ENCODE measurements around the gene CYP4V2.

CYP4V2 gene

DNA sequence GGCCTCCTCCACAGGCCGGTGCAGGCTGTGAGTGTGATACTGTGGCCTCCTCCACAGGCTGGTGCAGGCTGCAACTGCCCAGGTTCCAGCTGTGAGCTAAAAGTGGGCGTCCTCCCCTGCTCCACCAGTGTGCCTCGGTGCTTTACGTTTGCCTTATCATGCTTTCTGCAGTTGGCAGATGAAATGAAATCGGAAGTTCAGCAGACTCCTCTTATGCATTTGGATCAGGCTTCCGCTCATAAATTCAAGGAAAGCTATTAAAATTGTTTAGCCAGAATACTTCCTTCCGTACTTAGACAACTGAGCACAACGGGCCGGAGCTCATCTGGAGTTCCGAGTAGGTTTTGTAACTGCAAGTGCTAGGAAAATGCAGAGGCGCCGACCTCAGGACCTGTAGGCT lies 12.0 kb downstream of the CYP4V2 start:
- Histone ChIP-seq H3K27ac (ENCODE audit: poor library complexity, severe bottlenecking) (no peak overlapping the region), H3K27me3 (ENCODE audit: insufficient read depth, poor library complexity, severe bottlenecking) (no peaks in the 10 kb centered on the region), H3K9me3 (ENCODE audit: severe bottlenecking) (no peaks in the 10 kb centered on the region), H3K4me3 (ENCODE audit: severe bottlenecking) (no peak overlapping the region), H3K36me3 (ENCODE audit: low read depth) (no peaks in the 10 kb centered on the region), H3K4me1 (ENCODE audit: insufficient read depth, poor library complexity, severe bottlenecking) (no peaks in the 10 kb centered on the region)
- ATAC-seq (ENCODE audit: low read depth): no peak
- DNase-seq (ENCODE audit: low spot score): no peak
- TF ChIP-seq, protein P1, sequence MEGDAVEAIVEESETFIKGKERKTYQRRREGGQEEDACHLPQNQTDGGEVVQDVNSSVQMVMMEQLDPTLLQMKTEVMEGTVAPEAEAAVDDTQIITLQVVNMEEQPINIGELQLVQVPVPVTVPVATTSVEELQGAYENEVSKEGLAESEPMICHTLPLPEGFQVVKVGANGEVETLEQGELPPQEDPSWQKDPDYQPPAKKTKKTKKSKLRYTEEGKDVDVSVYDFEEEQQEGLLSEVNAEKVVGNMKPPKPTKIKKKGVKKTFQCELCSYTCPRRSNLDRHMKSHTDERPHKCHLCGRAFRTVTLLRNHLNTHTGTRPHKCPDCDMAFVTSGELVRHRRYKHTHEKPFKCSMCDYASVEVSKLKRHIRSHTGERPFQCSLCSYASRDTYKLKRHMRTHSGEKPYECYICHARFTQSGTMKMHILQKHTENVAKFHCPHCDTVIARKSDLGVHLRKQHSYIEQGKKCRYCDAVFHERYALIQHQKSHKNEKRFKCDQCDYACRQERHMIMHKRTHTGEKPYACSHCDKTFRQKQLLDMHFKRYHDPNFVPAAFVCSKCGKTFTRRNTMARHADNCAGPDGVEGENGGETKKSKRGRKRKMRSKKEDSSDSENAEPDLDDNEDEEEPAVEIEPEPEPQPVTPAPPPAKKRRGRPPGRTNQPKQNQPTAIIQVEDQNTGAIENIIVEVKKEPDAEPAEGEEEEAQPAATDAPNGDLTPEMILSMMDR (IDR thresholded peaks at IDR 0.05; ENCODE audit: poor library complexity, severe bottlenecking): no peak

DNA sequence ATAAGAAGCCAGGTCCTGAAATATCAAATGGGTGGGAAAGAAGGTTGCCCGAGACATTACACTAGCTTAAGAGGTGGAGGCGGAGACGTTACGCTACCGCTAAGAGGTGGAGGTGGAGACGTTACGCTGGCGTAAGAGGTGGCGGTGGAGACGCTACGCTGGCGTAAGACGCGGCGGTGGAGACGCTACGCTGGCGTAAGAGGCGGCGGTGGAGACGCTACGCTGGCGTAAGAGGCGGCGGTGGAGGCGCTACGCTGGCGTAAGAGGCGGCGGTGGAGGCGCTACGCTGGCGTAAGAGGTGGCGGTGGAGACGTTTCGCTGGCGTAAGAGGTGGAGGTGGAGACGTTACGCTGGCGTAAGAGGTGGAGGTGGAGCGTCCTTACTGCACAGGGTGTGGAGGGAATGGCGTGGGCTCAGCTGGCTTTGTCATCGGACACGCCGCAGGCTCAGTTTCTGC lies 12.8 kb downstream of the CYP4V2 start:
- Histone ChIP-seq H3K27ac (ENCODE audit: poor library complexity, severe bottlenecking) (no peak overlapping the region), H3K9me3 (ENCODE audit: severe bottlenecking) (no peaks in the 10 kb centered on the region), H3K27me3 (ENCODE audit: insufficient read depth, poor library complexity, severe bottlenecking) (no peaks in the 10 kb centered on the region), H3K4me3 (ENCODE audit: severe bottlenecking) (no peak overlapping the region), H3K4me1 (ENCODE audit: insufficient read depth, poor library complexity, severe bottlenecking) (no peaks in the 10 kb centered on the region), H3K36me3 (ENCODE audit: low read depth) (no peaks in the 10 kb centered on the region)
- DNase-seq (ENCODE audit: low spot score) (no peak), ATAC-seq (ENCODE audit: low read depth) (no peak)
- TF ChIP-seq, protein P1 (IDR thresholded peaks at IDR 0.05; ENCODE audit: poor library complexity, severe bottlenecking): no peak

DNA sequence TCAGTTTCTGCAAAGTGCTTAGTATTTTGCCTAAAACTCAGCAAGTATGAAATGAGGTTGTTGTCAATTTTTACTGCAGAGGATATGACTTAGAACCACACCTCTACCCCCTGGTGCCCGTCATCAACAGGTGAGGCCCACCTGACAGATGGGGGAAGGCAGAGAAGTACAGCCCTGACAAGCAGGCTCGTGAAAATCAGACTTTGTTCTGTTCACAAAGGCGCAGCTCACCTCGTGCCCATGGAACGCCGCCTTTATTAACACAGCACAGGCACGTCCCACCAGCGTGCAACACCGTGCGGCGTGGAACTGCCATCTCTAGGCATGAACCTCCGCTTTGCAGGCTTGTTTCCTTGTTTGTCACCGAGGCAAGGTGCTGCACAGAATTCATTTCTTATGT lies 13.3 kb downstream of the CYP4V2 start:
- Histone ChIP-seq H3K4me1 (ENCODE audit: insufficient read depth, poor library complexity, severe bottlenecking) (no peaks in the 10 kb centered on the region), H3K27me3 (ENCODE audit: insufficient read depth, poor library complexity, severe bottlenecking) (no peaks in the 10 kb centered on the region), H3K9me3 (ENCODE audit: severe bottlenecking) (no peaks in the 10 kb centered on the region), H3K4me3 (ENCODE audit: severe bottlenecking) (no peak overlapping the region), H3K36me3 (ENCODE audit: low read depth) (no peaks in the 10 kb centered on the region), H3K27ac (ENCODE audit: poor library complexity, severe bottlenecking) (no peak overlapping the region)
- TF ChIP-seq, protein P1 (IDR thresholded peaks at IDR 0.05; ENCODE audit: poor library complexity, severe bottlenecking): no peak
- DNase-seq (ENCODE audit: low spot score) (no peak), ATAC-seq (ENCODE audit: low read depth) (no peak)

DNA sequence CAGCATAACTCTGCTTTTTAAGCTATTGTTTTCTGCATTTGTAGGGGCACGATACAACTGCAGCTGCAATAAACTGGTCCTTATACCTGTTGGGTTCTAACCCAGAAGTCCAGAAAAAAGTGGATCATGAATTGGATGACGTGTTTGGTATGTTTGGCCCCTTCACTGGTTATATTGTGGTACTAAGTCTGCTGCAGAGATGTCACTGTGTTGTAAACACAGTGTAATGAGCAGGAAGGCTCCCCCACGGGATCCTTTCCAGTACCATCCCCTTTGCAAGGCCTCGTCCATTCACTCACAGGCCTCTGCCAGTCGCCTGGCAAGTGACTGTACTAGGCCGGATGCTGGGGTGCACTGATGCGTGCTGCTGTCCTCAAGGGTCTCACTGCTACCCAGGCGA lies 13.8 kb downstream of the CYP4V2 start:
- Histone ChIP-seq H3K4me1 (ENCODE audit: insufficient read depth, poor library complexity, severe bottlenecking) (no peaks in the 10 kb centered on the region), H3K9me3 (ENCODE audit: severe bottlenecking) (no peaks in the 10 kb centered on the region), H3K27me3 (ENCODE audit: insufficient read depth, poor library complexity, severe bottlenecking) (no peaks in the 10 kb centered on the region), H3K4me3 (ENCODE audit: severe bottlenecking) (no peak overlapping the region), H3K36me3 (ENCODE audit: low read depth) (no peaks in the 10 kb centered on the region), H3K27ac (ENCODE audit: poor library complexity, severe bottlenecking) (no peak overlapping the region)
- ATAC-seq (ENCODE audit: low read depth) (no peak), DNase-seq (ENCODE audit: low spot score) (no peak)
- TF ChIP-seq, protein P1 (IDR thresholded peaks at IDR 0.05; ENCODE audit: poor library complexity, severe bottlenecking): no peak

DNA sequence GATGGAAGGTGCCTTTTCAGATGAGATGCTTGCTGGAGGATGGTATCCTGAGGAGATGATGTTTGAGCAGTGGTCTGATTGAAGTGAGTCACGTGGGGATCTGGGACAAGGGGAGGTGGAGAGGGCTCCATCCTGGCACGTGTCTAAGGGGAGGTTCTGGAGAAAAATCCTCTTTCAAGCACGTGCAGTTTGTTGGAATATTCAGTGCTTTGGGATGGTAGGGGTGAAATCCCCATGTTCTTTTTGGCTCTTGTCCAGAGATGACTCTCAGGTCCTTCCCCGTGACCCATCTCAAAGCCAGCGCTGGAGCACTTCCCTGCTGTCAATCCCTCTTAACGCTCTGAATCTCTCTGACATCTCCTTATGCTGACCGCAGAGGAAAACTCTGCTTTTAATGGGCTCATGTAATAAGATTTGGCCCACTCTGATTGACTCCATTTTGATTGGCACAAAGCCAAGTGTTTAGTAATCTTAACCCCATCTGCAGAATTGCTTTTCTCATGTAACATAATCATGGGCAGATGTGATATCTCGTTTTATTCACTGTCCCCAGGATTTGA lies 25.2 kb downstream of the CYP4V2 start:
- H3K36me3 ChIP-seq (ENCODE audit: low read depth): no peaks in the 10 kb centered on the region
- no peak overlapping the region for H3K4me3 ChIP-seq (ENCODE audit: severe bottlenecking)
- no peaks in the 10 kb centered on the region for H3K27me3 ChIP-seq (ENCODE audit: insufficient read depth, poor library complexity, severe bottlenecking)
- H3K4me1 ChIP-seq (ENCODE audit: insufficient read depth, poor library complexity, severe bottlenecking): no peaks in the 10 kb centered on the region
- TF ChIP-seq, protein P1 (IDR thresholded peaks at IDR 0.05; ENCODE audit: poor library complexity, severe bottlenecking): no peak
- DNase-seq (ENCODE audit: low spot score): no peak
- H3K9me3 ChIP-seq (ENCODE audit: severe bottlenecking): no peaks in the 10 kb centered on the region
- no peak overlapping the region for H3K27ac ChIP-seq (ENCODE audit: poor library complexity, severe bottlenecking)
- no peak for ATAC-seq (ENCODE audit: low read depth)

All from RWPE2 (cell line).